Muscle layer of duodenum (tissue), 2 donors: ENCODE measurements around the gene HOXD4.

Experiments
- H3K27ac ChIP-seq: one replicate; pipeline ENCODE4 v1.7.0; 2013; ENCODE audit warnings: mild to moderate bottlenecking, low read length
- H3K27me3 ChIP-seq: one replicate; pipeline ENCODE4 v1.7.0; 2013; ENCODE audit warnings: low read depth, mild to moderate bottlenecking, control low read depth, low read length
- H3K36me3 ChIP-seq, 2 donors: one replicate each; pipeline ENCODE4 v1.7.0; 2013; ENCODE audit warnings: low read length in 2 of 2, control low read depth in 1 of 2, mild to moderate bottlenecking in 1 of 2; ENCODE audit not compliant: insufficient read depth in 2 of 2, control insufficient read depth in 1 of 2
- H3K4me1 ChIP-seq, 2 donors: one replicate each; pipeline ENCODE4 v1.7.0; 2013; ENCODE audit warnings: low read length in 2 of 2, mild to moderate bottlenecking in 2 of 2, control low read depth in 1 of 2, moderate library complexity in 1 of 2; ENCODE audit not compliant: insufficient read depth in 2 of 2, control insufficient read depth in 1 of 2
- H3K4me3 ChIP-seq, 2 donors: one replicate each; pipeline ENCODE4 v1.7.0; 2013; ENCODE audit warnings: low read length in 2 of 2, low read depth in 1 of 2, mild to moderate bottlenecking in 1 of 2
- H3K9me3 ChIP-seq, 2 donors: one replicate each; pipeline ENCODE4 v1.7.0; 2013; ENCODE audit warnings: low read length in 2 of 2, control low read depth in 1 of 2, mild to moderate bottlenecking in 1 of 2; ENCODE audit not compliant: control insufficient read depth in 1 of 2
- donor health status: healthy.

HOXD4 gene

DNA sequence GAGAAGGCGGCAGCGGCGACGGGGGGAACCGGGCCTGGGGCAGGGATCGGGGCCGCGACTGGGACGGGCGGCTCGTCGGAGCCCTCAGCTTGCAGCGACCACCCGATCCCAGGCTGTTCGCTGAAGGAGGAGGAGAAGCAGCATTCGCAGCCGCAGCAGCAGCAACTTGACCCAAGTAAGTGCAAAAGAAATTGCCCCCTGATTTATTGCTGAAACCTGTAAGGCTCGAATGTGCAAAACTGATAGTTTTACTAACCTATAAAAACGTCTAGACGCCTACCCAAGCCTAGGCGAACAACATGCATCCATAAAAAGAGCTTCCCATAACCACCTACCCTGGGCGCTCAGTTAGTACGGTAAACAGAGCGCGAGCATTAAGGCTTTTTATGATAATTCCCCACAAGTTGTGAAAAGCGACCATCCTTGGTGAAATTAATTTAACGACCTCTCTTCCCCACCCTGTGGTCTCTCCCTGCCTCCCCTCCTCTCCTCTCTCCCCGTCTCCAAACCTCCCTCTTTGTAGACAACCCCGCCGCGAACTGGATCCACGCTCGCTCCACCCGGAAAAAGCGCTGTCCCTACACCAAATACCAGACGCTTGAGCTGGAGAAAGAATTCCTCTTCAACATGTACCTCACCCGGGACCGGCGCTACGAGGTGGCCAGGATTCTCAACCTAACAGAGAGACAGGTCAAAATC lies 27.8 kb upstream of the HOXD4 start:
- H3K9me3 ChIP-seq = peaks cover 0 to 2% of the 10 kb centered on the region in 2 donors
- no peak overlapping the region for H3K27ac ChIP-seq
- no peaks in the 10 kb centered on the region for H3K36me3 ChIP-seq
- H3K4me3 ChIP-seq = peak overlapping the region; percentile 16 to 66
- peaks cover 88% of the 10 kb centered on the region for H3K27me3 ChIP-seq
- H3K4me1 ChIP-seq = peaks cover 0 to 25% of the 10 kb centered on the region in 2 donors

- Histone ChIP-seq H3K4me1 (peaks cover 0 to 33% of the 10 kb centered on the region in 2 donors), H3K27ac (no peak overlapping the region), H3K36me3 (no peaks in the 10 kb centered on the region), H3K9me3 (no peaks in the 10 kb centered on the region), H3K27me3 (peaks cover 90% of the 10 kb centered on the region), H3K4me3 (no peak overlapping the region)
Measured at GRCh38 chr2:176124110-176124946, 27.0 kb upstream of the HOXD4 start.

DNA sequence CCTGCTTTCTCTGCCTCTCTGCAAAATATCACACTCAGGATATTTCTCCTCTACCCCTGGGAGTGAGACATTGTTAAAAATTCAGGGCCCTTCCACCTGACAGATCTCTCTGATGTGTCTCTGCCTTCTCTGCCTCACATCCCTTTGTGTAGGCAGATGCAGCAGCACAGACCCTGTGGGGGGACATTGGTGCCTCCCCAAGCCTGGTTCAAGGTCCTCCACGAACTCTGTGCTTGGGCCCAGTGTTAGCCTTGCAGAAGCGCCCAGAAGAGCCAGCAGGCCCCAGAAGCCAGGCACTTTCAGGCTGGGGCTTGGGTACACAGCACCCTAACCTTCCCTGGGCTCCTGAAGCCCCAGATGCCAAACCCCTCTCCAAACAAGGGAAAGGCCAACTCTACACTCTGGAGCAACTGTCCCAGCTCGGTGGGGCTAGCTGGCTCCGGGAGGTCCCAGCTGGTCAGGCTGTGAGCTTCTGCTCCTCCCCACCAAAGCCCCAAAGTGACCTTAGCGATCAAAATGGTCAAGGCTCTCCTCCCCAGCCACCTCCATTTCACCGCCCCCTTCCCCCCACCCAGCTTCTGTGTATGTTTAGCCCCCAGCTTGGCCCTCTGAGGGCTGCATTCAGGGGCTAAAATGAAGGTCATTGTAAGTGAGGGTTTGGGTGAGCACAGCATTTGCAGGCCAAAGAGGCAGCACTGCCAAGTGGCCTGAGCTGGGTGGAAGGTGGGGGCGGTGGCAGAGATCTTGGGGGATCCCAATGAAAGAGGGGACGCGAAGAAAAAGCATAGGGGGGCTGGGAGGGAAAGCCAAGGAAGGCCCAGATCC lies 26.2 kb upstream of the HOXD4 start:
- peaks cover 0 to 35% of the 10 kb centered on the region in 2 donors for H3K4me1 ChIP-seq
- peaks cover 83% of the 10 kb centered on the region for H3K27me3 ChIP-seq
- no peak overlapping the region for H3K4me3 ChIP-seq

GRCh38 chr2:176125772-176126054 lies 25.6 kb upstream of the HOXD4 start:
- Histone ChIP-seq H3K27me3 (peaks cover 80% of the 10 kb centered on the region), H3K9me3 (no peaks in the 10 kb centered on the region), H3K36me3 (no peaks in the 10 kb centered on the region), H3K4me3 (no peak overlapping the region), H3K4me1 (peaks cover 0 to 41% of the 10 kb centered on the region in 2 donors), H3K27ac (no peak overlapping the region)

More for the DNA sequence above, 26.2 kb upstream of the HOXD4 start:
- no peaks in the 10 kb centered on the region for H3K36me3 ChIP-seq
- H3K27ac ChIP-seq = no peak overlapping the region
- no peaks in the 10 kb centered on the region for H3K9me3 ChIP-seq

DNA sequence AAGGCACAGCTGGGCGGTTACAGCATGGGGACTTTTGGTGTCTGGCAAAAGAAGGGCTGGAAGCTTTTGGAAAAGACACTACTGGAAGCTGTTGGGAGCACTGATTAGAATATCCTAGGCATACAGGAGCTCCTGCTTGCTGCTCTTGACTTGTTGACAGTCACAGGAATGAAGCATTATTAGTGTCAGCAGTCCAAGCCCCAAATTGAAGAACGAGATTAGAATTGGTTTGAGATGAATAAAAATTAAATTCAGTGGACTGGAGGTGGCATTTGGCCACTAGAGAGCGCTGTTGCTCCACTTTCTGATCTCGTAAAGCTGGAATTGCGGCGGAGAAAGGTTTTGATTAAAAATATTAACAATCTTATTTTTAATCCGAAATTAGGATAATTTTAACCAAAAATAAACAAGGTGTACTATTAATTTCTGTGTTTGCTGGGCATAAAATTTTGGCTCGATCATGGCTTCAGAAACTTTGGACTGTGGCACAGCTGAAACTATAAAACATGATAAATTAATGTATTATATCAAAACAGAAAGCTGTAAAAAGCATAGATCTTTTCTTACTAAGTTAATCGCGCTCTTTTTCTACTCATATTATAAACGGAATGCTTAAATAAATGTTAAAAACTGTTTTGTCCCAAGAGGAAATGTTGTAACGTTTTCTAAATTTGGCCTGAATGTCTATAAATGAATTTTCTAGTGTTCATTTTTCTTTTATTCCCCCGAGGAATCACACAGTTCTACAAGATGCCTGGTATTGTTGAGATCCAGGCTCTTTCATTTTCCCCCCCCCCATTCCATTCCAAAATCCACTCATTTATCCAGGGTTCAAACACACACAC lies 24.2 kb upstream of the HOXD4 start:
- Histone ChIP-seq H3K27me3 (peaks cover 78% of the 10 kb centered on the region), H3K4me3 (no peak overlapping the region), H3K4me1 (peaks cover 0 to 29% of the 10 kb centered on the region in 2 donors), H3K9me3 (no peaks in the 10 kb centered on the region), H3K36me3 (no peaks in the 10 kb centered on the region), H3K27ac (no peak overlapping the region)

DNA sequence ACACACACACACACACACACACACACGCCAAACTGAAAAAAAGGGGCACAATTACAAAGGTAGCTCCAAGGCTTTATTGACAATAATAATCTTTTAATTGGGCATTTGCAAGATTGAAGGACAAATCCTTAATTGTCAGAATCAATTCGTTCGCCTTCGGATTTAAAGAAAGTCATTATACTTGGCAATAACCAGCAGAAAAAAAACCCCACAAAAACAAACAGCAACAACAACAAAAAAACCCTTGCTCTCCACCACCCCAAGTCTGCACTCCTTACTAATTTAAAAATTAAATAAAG lies 23.6 kb upstream of the HOXD4 start:
- Histone ChIP-seq H3K27me3 (peaks cover 81% of the 10 kb centered on the region), H3K36me3 (no peaks in the 10 kb centered on the region), H3K27ac (no peak overlapping the region), H3K4me1 (peaks cover 0 to 24% of the 10 kb centered on the region in 2 donors), H3K9me3 (no peaks in the 10 kb centered on the region), H3K4me3 (no peak overlapping the region)

GRCh38 chr2:176128172-176128981 lies 23.0 kb upstream of the HOXD4 start:
- Histone ChIP-seq H3K36me3 (no peaks in the 10 kb centered on the region), H3K4me3 (peak overlapping the region; percentile 5 to 63), H3K27ac (no peak overlapping the region), H3K4me1 (peaks cover 0 to 17% of the 10 kb centered on the region in 2 donors), H3K27me3 (peaks cover 84% of the 10 kb centered on the region), H3K9me3 (no peaks in the 10 kb centered on the region)

- H3K27me3 ChIP-seq = peaks cover 82% of the 10 kb centered on the region
- H3K27ac ChIP-seq = no peak within 1 kb of the TSS
- H3K4me1 ChIP-seq = peaks cover 0 to 17% of the 10 kb centered on the region in 2 donors
- H3K4me3 ChIP-seq = peak within 1 kb of the TSS; percentile 37 to 63
- H3K36me3 ChIP-seq = no peaks in the 10 kb centered on the region
- no peaks in the 10 kb centered on the region for H3K9me3 ChIP-seq
Measured at GRCh38 chr2:176128982-176129796, 22.2 kb upstream of the HOXD4 start, which contains the start of gene HOXD8. HOXD8 (plus strand) TSS chr2:176129705; CDS start chr2:176130367, 662 bp downstream.

DNA sequence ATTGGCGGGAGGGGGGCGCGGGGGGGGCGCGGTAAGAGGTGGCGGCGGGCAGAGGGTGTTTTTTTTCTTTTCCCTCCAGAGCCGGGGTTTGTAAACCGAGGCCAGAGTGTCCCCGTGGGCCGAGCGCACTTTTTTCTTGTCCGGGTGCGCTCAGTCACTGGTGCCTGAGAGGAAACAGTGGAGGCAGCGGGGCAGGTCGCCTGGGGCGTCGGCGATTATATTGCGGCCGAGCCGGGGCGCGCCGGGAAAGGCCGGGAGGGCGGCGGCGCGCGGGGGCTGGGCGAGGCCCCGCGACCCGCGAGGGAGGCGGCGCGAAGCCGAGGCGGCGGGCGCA lies 21.6 kb upstream of the HOXD4 start:
- Histone ChIP-seq H3K4me3 (peak overlapping the region in 1 of 2 donors; percentile 63), H3K27me3 (peaks cover 82% of the 10 kb centered on the region), H3K4me1 (peaks cover 0 to 17% of the 10 kb centered on the region in 2 donors), H3K9me3 (no peaks in the 10 kb centered on the region), H3K36me3 (no peaks in the 10 kb centered on the region), H3K27ac (no peak overlapping the region)
